GM12875 (cell line): ENCODE measurements around the gene MRGPRF.

Experiments
- H3K4me3 ChIP-seq: one replicate; pipeline ENCODE4 v1.5.1; 2011; ENCODE audit warnings: low read depth, low read length, control low read depth
- TF ChIP-seq, protein P1 (sequence below): IDR thresholded peaks from 2 replicates; pipeline ENCODE4 v1.5.1; 2011; ENCODE audit warnings: low read depth, mild to moderate bottlenecking, control low read depth, inconsistent platforms, low read length, moderate library complexity, borderline replicate concordance; ENCODE audit not compliant: insufficient read depth

The MRGPRF gene

DNA sequence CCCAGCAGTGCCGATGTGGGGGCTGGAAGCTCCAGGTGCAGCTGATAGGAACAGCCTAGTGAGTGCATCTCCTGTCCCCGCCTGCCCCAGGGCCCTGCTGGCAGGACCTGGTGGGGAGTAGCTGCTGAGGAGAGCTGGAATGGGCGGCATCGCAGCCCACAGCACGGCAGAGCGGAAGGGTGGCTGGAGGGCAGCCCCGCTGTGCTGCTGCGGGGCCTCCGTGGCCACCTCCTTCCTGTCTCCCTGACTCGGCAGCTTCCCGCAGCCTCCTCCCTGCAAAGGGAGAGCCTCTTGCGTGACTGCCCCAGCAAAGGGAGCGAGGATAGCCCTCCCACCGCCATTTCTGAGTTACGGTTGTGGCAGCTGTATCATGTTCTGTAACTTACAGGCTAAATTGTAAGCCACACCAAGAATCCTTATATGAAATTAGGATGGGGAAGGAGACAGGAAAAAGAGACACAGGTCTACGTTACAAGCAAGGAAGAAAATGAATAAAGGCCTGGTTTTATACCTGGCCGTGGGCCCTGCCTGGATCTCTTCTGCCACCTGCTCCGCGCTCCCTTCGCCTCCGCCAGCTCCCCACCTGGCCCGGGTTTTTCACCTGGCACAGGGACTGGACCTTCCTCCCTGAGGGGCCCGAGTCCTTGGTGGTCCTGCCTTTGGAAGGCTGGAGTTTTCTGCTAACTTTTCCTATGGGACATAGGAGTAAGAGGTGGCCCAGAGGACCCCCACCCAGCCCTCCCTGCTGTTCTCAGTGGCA, 45.6 kb upstream of the MRGPRF start:
- no peak overlapping the region for H3K4me3 ChIP-seq
- TF ChIP-seq, protein P1, sequence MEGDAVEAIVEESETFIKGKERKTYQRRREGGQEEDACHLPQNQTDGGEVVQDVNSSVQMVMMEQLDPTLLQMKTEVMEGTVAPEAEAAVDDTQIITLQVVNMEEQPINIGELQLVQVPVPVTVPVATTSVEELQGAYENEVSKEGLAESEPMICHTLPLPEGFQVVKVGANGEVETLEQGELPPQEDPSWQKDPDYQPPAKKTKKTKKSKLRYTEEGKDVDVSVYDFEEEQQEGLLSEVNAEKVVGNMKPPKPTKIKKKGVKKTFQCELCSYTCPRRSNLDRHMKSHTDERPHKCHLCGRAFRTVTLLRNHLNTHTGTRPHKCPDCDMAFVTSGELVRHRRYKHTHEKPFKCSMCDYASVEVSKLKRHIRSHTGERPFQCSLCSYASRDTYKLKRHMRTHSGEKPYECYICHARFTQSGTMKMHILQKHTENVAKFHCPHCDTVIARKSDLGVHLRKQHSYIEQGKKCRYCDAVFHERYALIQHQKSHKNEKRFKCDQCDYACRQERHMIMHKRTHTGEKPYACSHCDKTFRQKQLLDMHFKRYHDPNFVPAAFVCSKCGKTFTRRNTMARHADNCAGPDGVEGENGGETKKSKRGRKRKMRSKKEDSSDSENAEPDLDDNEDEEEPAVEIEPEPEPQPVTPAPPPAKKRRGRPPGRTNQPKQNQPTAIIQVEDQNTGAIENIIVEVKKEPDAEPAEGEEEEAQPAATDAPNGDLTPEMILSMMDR, result no peak

DNA sequence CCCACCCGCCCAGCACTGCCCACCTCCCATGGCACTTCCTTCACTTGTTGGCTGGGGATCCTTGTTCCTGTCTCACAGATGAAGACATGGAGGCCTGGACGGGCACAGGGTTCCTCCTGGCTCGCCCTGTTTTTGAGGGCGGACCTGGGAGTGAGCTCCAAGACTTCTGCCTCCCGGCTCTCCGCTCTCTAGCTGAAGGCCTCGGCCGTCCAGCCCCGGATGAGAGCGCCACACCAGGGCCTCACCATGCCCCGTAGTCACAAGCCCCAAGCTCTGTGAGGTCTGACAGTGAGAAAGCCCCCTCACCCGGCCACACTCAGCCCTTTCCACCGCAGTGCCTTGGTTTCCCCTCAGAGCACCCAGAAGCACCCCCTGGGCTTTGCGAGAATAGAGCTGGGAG, 44.8 kb upstream of the MRGPRF start:
- TF ChIP-seq, protein P1, result no peak
- H3K4me3 ChIP-seq, result no peak overlapping the region

DNA sequence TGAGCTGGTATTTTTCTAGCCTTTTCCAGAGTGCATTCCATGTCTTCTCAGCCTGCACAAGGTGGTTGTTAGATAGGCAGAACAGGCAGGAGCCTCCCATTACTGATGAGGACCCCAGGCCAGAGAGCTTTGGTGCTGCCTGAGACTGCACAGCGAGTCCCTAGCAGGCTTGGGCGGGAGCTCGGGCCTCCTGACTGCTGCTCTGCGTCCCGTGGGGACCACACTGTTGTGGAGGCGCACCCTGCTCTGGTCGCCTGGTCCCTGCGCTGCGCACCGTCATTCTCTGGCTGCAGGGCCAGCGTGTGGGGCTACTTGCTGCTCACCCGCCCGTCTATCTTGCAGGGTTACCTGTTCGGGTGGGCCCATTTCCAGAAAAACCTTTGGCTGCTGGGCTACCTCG, 44.2 kb upstream of the MRGPRF start:
- TF ChIP-seq, protein P1, result no peak
- no peak overlapping the region for H3K4me3 ChIP-seq

DNA sequence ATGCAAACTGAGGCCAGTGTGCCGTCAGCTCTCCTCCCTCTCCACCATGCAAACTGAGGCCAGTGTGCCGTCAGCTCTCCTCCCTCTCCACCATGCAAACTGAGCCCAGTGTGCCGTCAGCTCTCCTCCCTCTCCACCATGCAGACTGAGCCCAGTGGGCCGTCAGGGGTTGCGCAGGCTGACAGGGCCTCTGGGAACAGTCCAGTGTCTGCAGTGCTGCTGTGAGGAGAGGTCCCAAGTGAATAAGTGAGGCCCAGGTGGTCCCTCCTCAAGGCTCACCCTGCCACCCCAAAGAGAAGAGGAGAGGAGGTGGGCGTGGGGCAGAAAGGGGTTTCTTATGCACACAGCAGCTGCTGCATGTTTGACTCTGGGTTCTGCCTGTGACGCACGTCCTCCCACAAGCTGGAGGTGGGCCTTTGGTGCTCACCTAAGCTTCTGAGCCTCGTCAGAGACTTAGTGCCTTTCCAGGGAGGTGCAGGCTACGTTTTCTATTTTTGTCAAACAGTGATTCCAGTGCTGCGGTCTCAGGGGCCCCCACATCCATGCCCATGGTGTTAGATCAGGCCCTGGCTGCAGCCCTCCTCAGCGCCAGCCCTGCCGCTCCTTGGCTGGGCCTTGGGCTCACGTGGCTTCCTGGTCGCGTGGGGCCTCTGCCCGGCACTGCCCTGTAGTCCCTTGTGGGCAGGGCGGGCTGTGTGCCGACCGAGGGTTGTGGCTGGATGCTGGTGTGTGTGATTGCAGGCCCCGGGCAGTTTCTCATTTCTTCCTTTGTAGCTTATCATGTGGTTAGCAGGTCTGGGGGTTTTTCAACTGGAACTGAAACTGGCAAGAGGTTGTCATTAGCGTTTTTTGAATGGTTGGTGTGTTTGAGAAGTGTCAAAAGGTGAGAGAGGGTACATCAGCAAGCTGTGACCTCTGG, 42.8 kb upstream of the MRGPRF start:
- peak overlapping the region; percentile 21 for H3K4me3 ChIP-seq
- TF ChIP-seq, protein P1, result no peak

DNA sequence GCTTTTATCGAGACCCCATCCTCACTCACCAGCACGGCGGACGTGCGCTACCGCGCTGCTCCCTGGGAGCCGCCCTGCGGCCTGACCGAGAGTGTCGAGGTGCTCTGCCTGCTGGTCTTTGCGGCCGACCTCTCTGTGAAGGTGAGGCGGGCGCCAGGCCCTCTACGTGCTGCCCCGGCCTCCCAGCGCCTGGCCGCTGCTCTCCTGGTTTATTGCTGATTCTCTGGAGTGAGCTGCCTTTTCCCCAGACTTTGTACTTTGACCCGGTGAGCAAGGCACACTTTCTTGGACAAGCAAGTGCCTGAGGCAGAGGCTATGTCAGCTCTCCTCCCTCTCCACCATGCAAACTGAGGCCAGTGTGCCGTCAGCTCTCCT, 42.2 kb upstream of the MRGPRF start:
- H3K4me3 ChIP-seq, result no peak overlapping the region
- TF ChIP-seq, protein P1, result no peak

DNA sequence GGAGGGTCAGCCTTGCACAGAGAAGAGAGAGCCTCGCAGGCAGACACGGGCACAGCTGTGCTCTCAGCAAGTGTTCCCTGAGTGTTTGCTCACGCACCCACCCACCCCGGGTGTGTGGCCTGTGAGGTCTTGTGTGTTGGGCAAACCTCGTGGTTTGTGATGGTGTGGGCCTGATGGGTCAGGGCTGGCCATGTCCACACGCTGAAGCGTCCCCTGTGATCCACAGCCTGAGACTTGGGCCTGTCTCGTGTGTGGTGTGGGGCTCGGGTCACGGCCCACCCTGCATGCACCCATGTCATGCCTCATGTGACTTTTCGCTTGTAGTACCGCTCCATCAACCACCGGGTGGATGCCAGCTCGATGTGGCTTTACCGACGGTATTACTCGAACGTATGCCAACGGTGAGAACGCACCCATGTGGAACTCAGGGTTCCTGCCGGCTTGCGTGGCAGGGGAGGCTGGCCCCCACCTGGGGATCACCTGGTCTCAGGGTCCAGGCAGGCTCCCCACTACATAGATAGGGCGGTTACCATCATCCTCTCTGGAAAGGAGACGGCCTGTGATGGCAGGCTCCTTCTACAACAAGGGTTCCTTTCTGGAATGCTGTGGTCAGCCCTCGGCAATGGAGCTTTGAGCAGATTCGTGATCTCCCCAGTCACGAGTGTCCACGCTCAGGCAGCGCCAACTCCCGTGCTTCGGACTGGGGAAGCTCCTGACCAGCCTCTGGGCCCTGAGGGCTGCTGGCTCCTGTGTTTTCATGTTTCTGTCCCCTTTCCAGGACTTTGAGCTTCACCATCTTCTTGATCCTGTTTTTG, 41.6 kb upstream of the MRGPRF start:
- no peak overlapping the region for H3K4me3 ChIP-seq
- TF ChIP-seq, protein P1, result no peak
